ENCODE results near the gene BCL2L2.

Gene BCL2L2

DNA sequence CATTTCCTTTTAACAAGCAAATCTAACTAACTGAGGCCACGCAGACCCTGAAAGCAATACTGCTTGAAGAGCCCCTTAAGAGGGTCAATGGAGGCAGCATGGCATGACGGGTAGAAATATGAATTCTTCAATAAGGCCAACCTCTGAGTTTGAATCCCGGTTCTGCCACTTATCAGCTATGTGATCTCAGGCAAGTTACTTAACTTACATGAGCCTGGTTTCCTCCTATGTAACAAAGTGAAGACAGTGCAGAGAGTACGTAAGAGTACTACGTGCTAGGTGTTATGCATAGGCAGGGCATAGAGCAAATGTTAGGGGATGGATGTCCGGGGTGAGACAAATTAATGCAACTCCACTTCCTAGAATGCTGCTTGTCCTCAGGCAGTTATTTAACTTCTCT lies 25.4 kb upstream of the BCL2L2 start:
- Histone ChIP-seq H3K4me3 (ENCODE audit: low read depth, low read length, poor library complexity, severe bottlenecking) (no peak overlapping the region), H3K9me3 (ENCODE audit: low read length) (no peaks in the 10 kb centered on the region), H3K79me2 (ENCODE audit: insufficient read depth, low read length) (no peaks in the 10 kb centered on the region), H3K9ac (ENCODE audit: low read length) (no peak overlapping the region), H3F3A (ENCODE audit: insufficient read depth, low read length) (no peaks in the 10 kb centered on the region), H3K4me2 (ENCODE audit: low read length) (no peak overlapping the region), H3K27ac (ENCODE audit: low read depth, low read length, poor library complexity, severe bottlenecking) (no peak overlapping the region), H2AFZ (ENCODE audit: low read length) (no peak overlapping the region), H4K20me1 (ENCODE audit: insufficient read depth, low read length) (no peaks in the 10 kb centered on the region), H3K4me1 (ENCODE audit: insufficient read depth, low read length, severe bottlenecking) (peaks cover 14% of the 10 kb centered on the region), H3K9me2 (ENCODE audit: low read depth, low read length) (no peaks in the 10 kb centered on the region), H3K36me3 (ENCODE audit: insufficient read depth, low read length) (peaks cover 7% of the 10 kb centered on the region), H3K27me3 (ENCODE audit: insufficient read depth, low read length) (no peaks in the 10 kb centered on the region)
- TF ChIP-seq EZH2 (IDR thresholded peaks at IDR 0.05; ENCODE audit: borderline replicate concordance, low read length) = no peak
- TF ChIP-seq, protein P1, sequence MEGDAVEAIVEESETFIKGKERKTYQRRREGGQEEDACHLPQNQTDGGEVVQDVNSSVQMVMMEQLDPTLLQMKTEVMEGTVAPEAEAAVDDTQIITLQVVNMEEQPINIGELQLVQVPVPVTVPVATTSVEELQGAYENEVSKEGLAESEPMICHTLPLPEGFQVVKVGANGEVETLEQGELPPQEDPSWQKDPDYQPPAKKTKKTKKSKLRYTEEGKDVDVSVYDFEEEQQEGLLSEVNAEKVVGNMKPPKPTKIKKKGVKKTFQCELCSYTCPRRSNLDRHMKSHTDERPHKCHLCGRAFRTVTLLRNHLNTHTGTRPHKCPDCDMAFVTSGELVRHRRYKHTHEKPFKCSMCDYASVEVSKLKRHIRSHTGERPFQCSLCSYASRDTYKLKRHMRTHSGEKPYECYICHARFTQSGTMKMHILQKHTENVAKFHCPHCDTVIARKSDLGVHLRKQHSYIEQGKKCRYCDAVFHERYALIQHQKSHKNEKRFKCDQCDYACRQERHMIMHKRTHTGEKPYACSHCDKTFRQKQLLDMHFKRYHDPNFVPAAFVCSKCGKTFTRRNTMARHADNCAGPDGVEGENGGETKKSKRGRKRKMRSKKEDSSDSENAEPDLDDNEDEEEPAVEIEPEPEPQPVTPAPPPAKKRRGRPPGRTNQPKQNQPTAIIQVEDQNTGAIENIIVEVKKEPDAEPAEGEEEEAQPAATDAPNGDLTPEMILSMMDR (IDR thresholded peaks at IDR 0.05; ENCODE audit: low read length) = no peak

DNA sequence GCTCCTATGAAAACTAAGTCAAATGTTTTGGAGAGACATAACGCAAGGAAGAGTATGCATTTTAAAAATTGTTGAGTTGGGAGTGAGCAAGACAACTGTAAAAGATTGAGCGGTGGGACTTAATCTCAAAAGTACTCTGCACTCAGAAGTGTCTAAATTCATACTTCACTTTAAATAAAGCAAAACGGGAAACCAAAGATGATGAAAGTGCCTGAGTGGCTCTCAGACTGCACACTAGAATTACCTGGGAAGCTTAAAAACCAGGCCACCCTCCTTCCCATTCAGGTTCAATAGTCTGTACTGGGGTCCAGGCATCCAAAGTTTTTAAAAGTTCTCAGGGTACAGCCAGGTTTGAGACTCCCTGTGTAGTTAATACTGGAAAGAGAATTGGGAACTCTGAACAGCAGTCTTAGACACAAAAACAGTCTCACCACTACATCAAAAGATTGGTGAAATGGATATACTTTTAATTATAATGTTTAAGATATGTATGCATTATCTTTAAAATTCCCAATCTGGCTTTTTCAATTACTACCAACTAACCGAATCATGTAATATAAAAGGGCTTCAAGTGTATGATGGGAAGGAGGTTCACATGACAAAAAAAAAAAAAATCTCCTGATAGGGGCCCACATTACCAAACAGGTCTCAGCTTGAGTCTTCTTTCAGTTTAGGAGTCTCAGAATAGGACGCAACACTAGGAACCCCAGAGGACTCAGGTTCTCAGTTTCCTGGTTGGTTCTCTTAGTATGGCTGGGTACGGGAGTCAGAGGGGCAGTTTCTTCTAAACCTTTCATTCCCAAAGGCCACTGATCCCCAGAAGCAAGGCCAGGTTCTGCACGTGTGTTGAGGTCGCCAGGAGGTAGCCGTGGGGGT lies 21.7 kb upstream of the BCL2L2 start:
- no peaks in the 10 kb centered on the region for H3K9me3 ChIP-seq (ENCODE audit: low read length)
- H3K4me3 ChIP-seq (ENCODE audit: low read depth, low read length, poor library complexity, severe bottlenecking) = peak overlapping the region; percentile 80
- no peaks in the 10 kb centered on the region for H3K36me3 ChIP-seq (ENCODE audit: insufficient read depth, low read length)
- peak overlapping the region; percentile 42 for H3K27ac ChIP-seq (ENCODE audit: low read depth, low read length, poor library complexity, severe bottlenecking)
- H3F3A ChIP-seq (ENCODE audit: insufficient read depth, low read length) = no peaks in the 10 kb centered on the region
- no peaks in the 10 kb centered on the region for H4K20me1 ChIP-seq (ENCODE audit: insufficient read depth, low read length)
- peak overlapping the region; percentile 87 for H3K4me2 ChIP-seq (ENCODE audit: low read length)
- H3K27me3 ChIP-seq (ENCODE audit: insufficient read depth, low read length) = no peaks in the 10 kb centered on the region
- TF ChIP-seq EZH2 (IDR thresholded peaks at IDR 0.05; ENCODE audit: borderline replicate concordance, low read length) = no peak
- TF ChIP-seq, protein P1 (IDR thresholded peaks at IDR 0.05; ENCODE audit: low read length) = no peak
- no peak overlapping the region for H2AFZ ChIP-seq (ENCODE audit: low read length)
- peak overlapping the region; percentile 89 for H3K9ac ChIP-seq (ENCODE audit: low read length)
- H3K4me1 ChIP-seq (ENCODE audit: insufficient read depth, low read length, severe bottlenecking) = peaks cover 22% of the 10 kb centered on the region
- no peaks in the 10 kb centered on the region for H3K79me2 ChIP-seq (ENCODE audit: insufficient read depth, low read length)
- no peaks in the 10 kb centered on the region for H3K9me2 ChIP-seq (ENCODE audit: low read depth, low read length)

DNA sequence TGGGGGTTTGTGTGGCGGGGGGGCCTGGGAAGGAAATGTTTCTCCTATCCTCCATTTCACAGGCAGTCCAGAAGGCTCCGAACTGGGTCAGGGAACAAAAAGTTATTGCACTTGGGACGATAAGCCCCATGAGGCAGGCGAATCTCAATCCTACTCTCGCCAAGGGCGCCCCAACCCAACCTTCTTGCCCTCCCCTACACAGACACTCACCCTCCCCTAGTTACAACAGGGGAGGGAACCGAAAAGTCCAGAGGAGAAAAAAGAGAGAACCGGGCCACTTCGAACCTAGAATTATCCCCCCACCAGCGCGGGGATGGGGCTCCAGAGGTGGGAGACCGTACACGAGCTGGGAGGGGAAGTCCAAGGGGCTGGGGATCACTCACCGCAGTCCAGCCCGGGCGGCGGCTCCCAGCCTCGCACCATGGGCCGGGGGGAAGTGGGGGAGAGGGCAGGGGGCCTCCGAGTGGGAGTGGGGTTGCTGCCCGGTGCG lies 21.1 kb upstream of the BCL2L2 start:
- Histone ChIP-seq H3K36me3 (ENCODE audit: insufficient read depth, low read length) (no peaks in the 10 kb centered on the region), H3K4me2 (ENCODE audit: low read length) (peak overlapping the region; percentile 87), H3F3A (ENCODE audit: insufficient read depth, low read length) (no peaks in the 10 kb centered on the region), H2AFZ (ENCODE audit: low read length) (no peak overlapping the region), H3K9me2 (ENCODE audit: low read depth, low read length) (no peaks in the 10 kb centered on the region), H3K4me3 (ENCODE audit: low read depth, low read length, poor library complexity, severe bottlenecking) (peak overlapping the region; percentile 80), H3K27me3 (ENCODE audit: insufficient read depth, low read length) (no peaks in the 10 kb centered on the region), H3K79me2 (ENCODE audit: insufficient read depth, low read length) (no peaks in the 10 kb centered on the region), H3K4me1 (ENCODE audit: insufficient read depth, low read length, severe bottlenecking) (peaks cover 22% of the 10 kb centered on the region), H4K20me1 (ENCODE audit: insufficient read depth, low read length) (no peaks in the 10 kb centered on the region), H3K27ac (ENCODE audit: low read depth, low read length, poor library complexity, severe bottlenecking) (peak overlapping the region; percentile 42), H3K9me3 (ENCODE audit: low read length) (no peaks in the 10 kb centered on the region), H3K9ac (ENCODE audit: low read length) (peak overlapping the region; percentile 89)
- no peak for TF ChIP-seq EZH2 (IDR thresholded peaks at IDR 0.05; ENCODE audit: borderline replicate concordance, low read length)
